IMR-90 (cell line): ENCODE data around the gene VCP. TPM values are rescaled to one million over a fixed set of nuclear protein-coding genes. Genes with fewer than 3 reads are reported as not detected.
A peak's percentile ranks its signal among the peaks of the same experiment; 100 is the strongest.

Experiments used
- ATAC-seq: fragments of 200-7000 bp; cut with Tn5 transposase; 2 replicates; pipeline ENCODE4 v1.9.1; 2020; ENCODE audit warnings: low read depth, mild to moderate bottlenecking, moderate library complexity
- BruUV-seq: library from RNA; stranded (reverse); fragments of 400-500 nt; replicated peaks from 2 replicates; lab custom pipeline; 2021; lab: Mats Ljungman, UMichigan
- CTCF ChIA-PET: fragments of 300-600 bp; formaldehyde crosslinking; extraction: SDS; loops from one replicate; lab custom pipeline; 2021; ENCODE audit warnings: antibody characterized with exemption; lab: Yijun Ruan, JAX
- POLR2A ChIA-PET: fragments of 300-600 bp; sonication (Branson Sonifier 250); formaldehyde crosslinking; loops from one replicate; lab custom pipeline; 2022; ENCODE audit warnings: antibody characterized with exemption; ENCODE audit not compliant: unreplicated experiment; lab: Charles Lee
- DNase-seq: peaks from one replicate; pipeline ENCODE4 v3.0.0; 2013
- H2AFZ ChIP-seq: replicated peaks from 2 replicates; pipeline ENCODE3; 2013; ENCODE audit warnings: low read length, mild to moderate bottlenecking; ENCODE audit not compliant: poor library complexity
- H2AK5ac ChIP-seq: 2 replicates; pipeline ENCODE4 v1.6.1; 2013; ENCODE audit warnings: low read depth, low read length, inconsistent platforms
- H2AK9ac ChIP-seq: replicated peaks from 2 replicates; pipeline ENCODE3; 2013; ENCODE audit warnings: mild to moderate bottlenecking, low read depth, low read length, moderate library complexity; ENCODE audit not compliant: poor library complexity
- H2BK120ac ChIP-seq: 2 replicates; pipeline ENCODE4 v1.6.1; 2013; ENCODE audit warnings: low read depth, low read length, inconsistent platforms
- H2BK15ac ChIP-seq: 3 replicates; pipeline ENCODE4 v1.6.1; 2013; ENCODE audit warnings: low read depth, low read length, inconsistent platforms
- H2BK20ac ChIP-seq: 2 replicates; pipeline ENCODE4 v1.6.1; 2013; ENCODE audit warnings: low read depth, mild to moderate bottlenecking, inconsistent platforms, low read length, moderate library complexity
- H2BK5ac ChIP-seq: 2 replicates; pipeline ENCODE4 v1.6.1; 2013; ENCODE audit warnings: mild to moderate bottlenecking, low read depth, low read length, inconsistent platforms; ENCODE audit not compliant: poor library complexity, severe bottlenecking
- H3K14ac ChIP-seq: replicated peaks from 2 replicates; pipeline ENCODE4 v1.6.1; 2013; ENCODE audit warnings: low read depth, low read length, inconsistent platforms
- H3K18ac ChIP-seq: 2 replicates; pipeline ENCODE4 v1.6.1; 2013; ENCODE audit warnings: low read depth, low read length, control low read depth
- H3K23ac ChIP-seq: 2 replicates; pipeline ENCODE4 v1.6.1; 2013; ENCODE audit warnings: low read depth, low read length, inconsistent platforms
- H3K27ac ChIP-seq: 2 replicates; pipeline ENCODE4 v1.5.1; 2013; ENCODE audit warnings: mild to moderate bottlenecking, control low read depth, low read length; ENCODE audit not compliant: insufficient read depth
- H3K27me3 ChIP-seq: 2 replicates; pipeline ENCODE4 v1.6.1; 2013; ENCODE audit warnings: low read length; ENCODE audit not compliant: control insufficient read depth, insufficient read depth
- H3K36me3 ChIP-seq: 2 replicates; pipeline ENCODE4 v1.6.1; 2013; ENCODE audit warnings: low read length, mixed read lengths; ENCODE audit not compliant: control insufficient read depth, insufficient read depth
- H3K4ac ChIP-seq: 2 replicates; pipeline ENCODE4 v1.6.1; 2013; ENCODE audit warnings: low read depth, low read length, inconsistent platforms
- H3K4me1 ChIP-seq: 2 replicates; pipeline ENCODE4 v1.6.1; 2013; ENCODE audit warnings: low read length, mixed read lengths; ENCODE audit not compliant: control insufficient read depth, insufficient read depth
- H3K4me2 ChIP-seq: 2 replicates; pipeline ENCODE4 v1.6.1; 2013; ENCODE audit warnings: low read depth, mild to moderate bottlenecking, control low read depth, low read length, moderate library complexity
- H3K4me3 ChIP-seq: 2 replicates; pipeline ENCODE4 v1.5.1; 2013; ENCODE audit warnings: low read depth, mild to moderate bottlenecking, control low read depth, low read length, moderate library complexity; ENCODE audit not compliant: insufficient read depth
- H3K56ac ChIP-seq: 2 replicates; pipeline ENCODE4 v1.6.1; 2013; ENCODE audit warnings: low read length, inconsistent platforms; ENCODE audit not compliant: insufficient read depth; ENCODE audit errors: extremely low read depth
- H3K79me1 ChIP-seq, 2 experiments: 2 replicates each; pipeline ENCODE4 v1.6.1; 2013; ENCODE audit warnings: low read length in 2 of 2, inconsistent platforms in 1 of 2, low read depth in 1 of 2
- H3K9ac ChIP-seq: 2 replicates; pipeline ENCODE4 v1.6.1; 2013; ENCODE audit warnings: low read depth, low read length, control low read depth
- H3K9me1 ChIP-seq: 2 replicates; pipeline ENCODE4 v1.6.1; 2013; ENCODE audit warnings: low read length, inconsistent platforms; ENCODE audit not compliant: insufficient read depth
- H3K9me3 ChIP-seq: 2 replicates; pipeline ENCODE4 v1.6.1; 2013; ENCODE audit warnings: low read length; ENCODE audit not compliant: control insufficient read depth, insufficient read depth
- H4K20me1 ChIP-seq: 2 replicates; pipeline ENCODE4 v1.6.1; 2013; ENCODE audit warnings: low read length, inconsistent platforms; ENCODE audit not compliant: insufficient read depth
- H4K5ac ChIP-seq: 2 replicates; pipeline ENCODE4 v1.6.1; 2013; ENCODE audit warnings: mild to moderate bottlenecking, low read depth, low read length, control low read depth
- H4K8ac ChIP-seq, 2 experiments: 2 replicates each; pipeline ENCODE4 v1.6.1; 2013; ENCODE audit warnings: low read depth in 2 of 2, low read length in 2 of 2, control low read depth in 1 of 2, inconsistent platforms in 1 of 2
- H4K91ac ChIP-seq: 2 replicates; pipeline ENCODE4 v1.6.1; 2013; ENCODE audit warnings: low read depth, low read length, inconsistent platforms; ENCODE audit not compliant: insufficient read depth
- BHLHE40 ChIP-seq: fragments of 150-350 bp; IDR thresholded peaks from 2 replicates; pipeline ENCODE4 v1.6.1; 2016; ENCODE audit warnings: mild to moderate bottlenecking, low read depth, low read length
- CEBPB ChIP-seq: IDR thresholded peaks from 2 replicates; pipeline ENCODE4 v1.6.1; 2012; ENCODE audit warnings: low read depth, low read length, improper control_type of control experiment
- CHD1 ChIP-seq: IDR thresholded peaks from 2 replicates; pipeline ENCODE4 v1.6.1; 2012; ENCODE audit warnings: low read depth, low read length, improper control_type of control experiment
- CTCF ChIP-seq: conservative IDR thresholded peaks from 2 replicates; pipeline ENCODE4 v1.5.1; 2012; ENCODE audit warnings: mild to moderate bottlenecking, low read depth, low read length, improper control_type of control experiment
- ELK1 ChIP-seq: fragments of 150-350 bp; IDR thresholded peaks from 2 replicates; pipeline ENCODE4 v1.6.1; 2016; ENCODE audit warnings: low read depth, mild to moderate bottlenecking, low read length, moderate library complexity, borderline replicate concordance
- FOS ChIP-seq: fragments of 150-350 bp; IDR thresholded peaks from 2 replicates; pipeline ENCODE4 v1.6.1; 2016; ENCODE audit warnings: low read depth, low read length
- MAFK ChIP-seq: IDR thresholded peaks from 2 replicates; pipeline ENCODE4 v1.6.1; 2012; ENCODE audit warnings: low read depth, low read length, improper control_type of control experiment
- MAZ ChIP-seq: IDR thresholded peaks from 2 replicates; pipeline ENCODE4 v1.6.1; 2012; ENCODE audit warnings: low read depth, mild to moderate bottlenecking, low read length, improper control_type of control experiment, moderate library complexity, borderline replicate concordance
- MXI1 ChIP-seq: IDR thresholded peaks from 2 replicates; pipeline ENCODE4 v1.6.1; 2012; ENCODE audit warnings: low read depth, mild to moderate bottlenecking, low read length, moderate library complexity, borderline replicate concordance
- NFE2L2 ChIP-seq: fragments of 150-350 bp; IDR thresholded peaks from 2 replicates; pipeline ENCODE4 v1.6.1; 2016; ENCODE audit warnings: low read depth, mild to moderate bottlenecking, low read length
- POLR2A ChIP-seq: IDR thresholded peaks from 2 replicates; pipeline ENCODE4 v1.6.1; 2012; ENCODE audit warnings: mild to moderate bottlenecking, low read depth, low read length
- RAD21 ChIP-seq: IDR thresholded peaks from 2 replicates; pipeline ENCODE4 v1.6.1; 2012; ENCODE audit warnings: low read length, improper control_type of control experiment
- RCOR1 ChIP-seq: IDR thresholded peaks from 2 replicates; pipeline ENCODE4 v1.6.1; 2012; ENCODE audit warnings: mild to moderate bottlenecking, low read length, improper control_type of control experiment; ENCODE audit not compliant: insufficient replicate concordance
- RFX5 ChIP-seq: IDR thresholded peaks from 2 replicates; pipeline ENCODE4 v1.8.0; 2012; ENCODE audit warnings: low read depth, mild to moderate bottlenecking, low read length, moderate library complexity
- SMC3 ChIP-seq: fragments of 150-350 bp; IDR thresholded peaks from 2 replicates; pipeline ENCODE4 v1.6.1; 2016; ENCODE audit warnings: low read depth, mild to moderate bottlenecking, antibody characterized with exemption, low read length, moderate library complexity
- WGBS, 2 experiments: methylation state at CpG; one replicate each; pipeline versions ENCODE4 v1.1.5 to v1.1.7; 2013; ENCODE audit warnings: missing lambda C conversion rate in 2 of 2; ENCODE audit not compliant: insufficient read length in 1 of 2; ENCODE audit errors: extremely low coverage in 2 of 2; 5-methylcytosine and 5-hydroxymethylcytosine counted together
- dilution Hi-C: fragments of 300-500 bp; cut with HindIII; formaldehyde crosslinking; loops from one replicate; pipeline ENCODE4 v1.14.3; 2018; ENCODE audit warnings: low sequenced_read_pairs; ENCODE audit not compliant: unreplicated experiment
- in situ Hi-C: fragments of 300-500 bp; cut with MboI; formaldehyde crosslinking; loops from 3 replicates; pipeline ENCODE4 v1.14.3; 2019; ENCODE audit warnings: low sequenced_read_pairs, inconsistent platforms, mixed read lengths
- intact Hi-C: fragments of 100-400 bp; cut with micrococcal nuclease; formaldehyde crosslinking; loops from 2 replicates; pipeline ENCODE4 v1.10.0; 2022
- polyA plus RNA-seq, 3 experiments: library from polyadenylated mRNA; depleted of rRNA; stranded (reverse); fragments of >200 nt; gene quantifications; 2 replicates each; pipeline ENCODE4 v1.2.3, GENCODE V29; 2012; ENCODE audit warnings: low replicate concordance in 1 of 3
- total RNA-seq: library from RNA; depleted of rRNA; stranded (reverse); fragments of >200 nt; gene quantifications from 2 replicates; pipeline ENCODE4 v1.2.3, GENCODE V29; 2012

VCP gene
- total and polyA plus RNA-seq, 2 of the 4 experiments (the other 2 are of a cell fraction), result 292 to 516 TPM

- Histone ChIP-seq H4K5ac (peak overlapping the region; percentile 76), H3K27me3 (no peaks in the 10 kb centered on the region), H3K9me1 (peaks cover 6% of the 10 kb centered on the region), H3K56ac (peak overlapping the region; percentile 84; the same call in 1 of the 2 replicates), H3K4ac (peak overlapping the region; percentile 86), H2BK120ac (peak overlapping the region; percentile 83), H3K4me1 (peaks cover 22% of the 10 kb centered on the region), H2AFZ (peak overlapping the region; percentile 91), H2BK20ac (peak overlapping the region; percentile 57), H3K14ac (peak overlapping the region; percentile 94), H2AK9ac (peak overlapping the region; percentile 99), H4K20me1 (peaks cover 12% of the 10 kb centered on the region; the same call in 1 of the 2 replicates), H2BK5ac (peak overlapping the region; percentile 87), H3K9ac (peak overlapping the region; percentile 80), H3K23ac (peak overlapping the region; percentile 73), H3K4me3 (peak overlapping the region; percentile 88), H2BK15ac (peak overlapping the region; percentile 92; the same call in 2 of the 3 replicates), H4K91ac (peak overlapping the region; percentile 94), H4K8ac (peak overlapping the region; percentile 76 to 77), H3K79me1 (peaks cover 16 to 42% of the 10 kb centered on the region in 2 experiments; a peak in 3 of 4 replicates), H3K4me2 (peak overlapping the region; percentile 98), H2AK5ac (peak overlapping the region; percentile 90), H3K36me3 (no peaks in the 10 kb centered on the region), H3K9me3 (no peaks in the 10 kb centered on the region), H3K27ac (peak overlapping the region; percentile 85), H3K18ac (peak overlapping the region; percentile 18)
- in situ Hi-C loops, result loop anchor here (5.0 kb wide), 2 partner anchors 362 to 437 kb away; no protein-coding TSS in a partner anchor
- WGBS, 2 experiments, result 20% methylated on average over 3 of the region's 12 CpGs; no CpG with 5 or more reads in 1 of the 2 experiments
- POLR2A ChIA-PET, result no interaction called here
- DNase-seq (no peak), ATAC-seq (no peak)
- dilution Hi-C loops, result no loop called here
- no TSS peak for BruUV-seq
- CTCF ChIA-PET, result interaction anchor here (0.6 to 1.2 kb wide), 2 partner anchors 145 to 270 kb away, joined by 4 to 6 read pairs; no protein-coding TSS in a partner anchor
- intact Hi-C loops, result loop anchor here (5.0 kb wide), 2 partner anchors 162 to 487 kb away; no protein-coding TSS in a partner anchor
- TF ChIP-seq CHD1 (no peak), MAZ (no peak), SMC3 (no peak), POLR2A (no peak), RCOR1 (no peak), CTCF (no peak), ELK1 (no peak), RFX5 (no peak), MXI1 (no peak), FOS (no peak), BHLHE40 (no peak), CEBPB (no peak), RAD21 (no peak), NFE2L2 (no peak), MAFK (no peak)
These were observed 42.6 kb upstream of the VCP start for GRCh38 chr9:35114840-35115628.
